ENCODE data around the gene NES.

- TF ChIP-seq POLR2A (IDR thresholded peaks at IDR 0.05; ENCODE audit: low read length) (no peak), KDM1A (IDR thresholded peaks at IDR 0.05; ENCODE audit: low read depth) (no peak), CTCF (IDR thresholded peaks at IDR 0.05) (no peak), MAFK (IDR thresholded peaks at IDR 0.05; ENCODE audit: partially characterized antibody) (no peak), MAX (IDR thresholded peaks at IDR 0.05) (no peak), JUN (IDR thresholded peaks at IDR 0.05) (no peak), E2F6 (IDR thresholded peaks at IDR 0.05; ENCODE audit: borderline replicate concordance, low read depth) (no peak), EP300 (IDR thresholded peaks at IDR 0.05) (no peak), PBX3 (IDR thresholded peaks at IDR 0.05) (no peak), REST (IDR thresholded peaks at IDR 0.05) (no peak), POLR2AphosphoS2 (conservative IDR thresholded peaks at IDR 0.05; ENCODE audit: low read length) (no peak)
Observed at GRCh38 chr1:156662005-156662799, 15.0 kb downstream of the NES start.

All from A549 (cell line).